Body of pancreas (tissue), 4 donors: Measurements from ENCODE around the gene NPR3.

Experiments used
- POLR2A ChIP-seq, 3 donors: fragments of 450-650 bp; IDR thresholded peaks; one replicate each; pipeline ENCODE4 v1.6.1; 2016; ENCODE audit warnings: antibody characterized with exemption in 3 of 3, mild to moderate bottlenecking in 2 of 3
- TF ChIP-seq, protein P1 (sequence below), 7 experiments: fragments of 450-650 bp in 4 of 7; fragments of 200-600 bp in 3 of 7; sonication (generic) in 3 of 7; IDR thresholded peaks; one replicate each; pipeline ENCODE4 v1.5.1; 2016 to 2019; ENCODE audit warnings: antibody characterized with exemption in 7 of 7

DNA sequence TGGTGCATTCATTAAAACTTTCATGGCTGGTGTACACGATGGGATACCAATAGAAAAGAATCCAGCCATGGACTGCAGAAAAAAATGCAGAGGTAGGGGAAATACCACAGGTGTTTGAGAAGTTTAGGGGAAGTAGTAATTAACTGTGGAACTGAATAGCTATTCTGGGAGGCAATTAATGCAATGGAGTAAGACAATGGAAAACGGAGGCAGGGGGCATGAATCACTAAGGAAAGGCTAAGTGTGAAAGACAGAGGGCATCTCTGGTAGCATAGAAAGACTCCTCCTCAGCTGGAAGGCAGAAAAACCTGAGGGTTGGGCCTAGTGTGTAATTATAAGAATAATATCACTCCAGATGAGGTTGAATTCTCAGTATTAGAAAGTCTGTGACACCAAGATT lies 30.9 kb upstream of the NPR3 start:
- TF ChIP-seq, protein P1, sequence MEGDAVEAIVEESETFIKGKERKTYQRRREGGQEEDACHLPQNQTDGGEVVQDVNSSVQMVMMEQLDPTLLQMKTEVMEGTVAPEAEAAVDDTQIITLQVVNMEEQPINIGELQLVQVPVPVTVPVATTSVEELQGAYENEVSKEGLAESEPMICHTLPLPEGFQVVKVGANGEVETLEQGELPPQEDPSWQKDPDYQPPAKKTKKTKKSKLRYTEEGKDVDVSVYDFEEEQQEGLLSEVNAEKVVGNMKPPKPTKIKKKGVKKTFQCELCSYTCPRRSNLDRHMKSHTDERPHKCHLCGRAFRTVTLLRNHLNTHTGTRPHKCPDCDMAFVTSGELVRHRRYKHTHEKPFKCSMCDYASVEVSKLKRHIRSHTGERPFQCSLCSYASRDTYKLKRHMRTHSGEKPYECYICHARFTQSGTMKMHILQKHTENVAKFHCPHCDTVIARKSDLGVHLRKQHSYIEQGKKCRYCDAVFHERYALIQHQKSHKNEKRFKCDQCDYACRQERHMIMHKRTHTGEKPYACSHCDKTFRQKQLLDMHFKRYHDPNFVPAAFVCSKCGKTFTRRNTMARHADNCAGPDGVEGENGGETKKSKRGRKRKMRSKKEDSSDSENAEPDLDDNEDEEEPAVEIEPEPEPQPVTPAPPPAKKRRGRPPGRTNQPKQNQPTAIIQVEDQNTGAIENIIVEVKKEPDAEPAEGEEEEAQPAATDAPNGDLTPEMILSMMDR (IDR thresholded peaks at IDR 0.05) = no peak
- TF ChIP-seq POLR2A (IDR thresholded peaks at IDR 0.05) = no peak
